Lung (tissue), 12 donors: ENCODE data around the gene DPRX. TPM values are rescaled to one million over a fixed set of nuclear protein-coding genes. Genes with fewer than 3 reads are reported as not detected.

ENCODE experiments used
- ATAC-seq: fragments of 200-7000 bp; cut with Tn5 transposase; one replicate; pipeline ENCODE4 v1.9.1; 2020; ENCODE audit warnings: moderate number of reproducible peaks; ENCODE audit not compliant: insufficient read depth, low FRiP score
- DNase-seq, 3 donors: peaks; one replicate each; pipeline ENCODE4 v3.0.0-alpha.2; 2013 to 2017
- H3K27ac ChIP-seq, 2 donors: one replicate each; pipeline ENCODE4 v1.5.1; 2013; ENCODE audit warnings: mild to moderate bottlenecking in 2 of 2, moderate library complexity in 2 of 2, control low read depth in 1 of 2, inconsistent platforms in 1 of 2, low read depth in 1 of 2, low read length in 1 of 2
- H3K27me3 ChIP-seq, 3 donors: one replicate each; pipeline ENCODE4 v1.5.1; 2013; ENCODE audit warnings: low read length in 2 of 3; ENCODE audit not compliant: control insufficient read depth in 3 of 3, insufficient read depth in 3 of 3
- H3K36me3 ChIP-seq, 4 donors: one replicate each; pipeline ENCODE4 v1.5.1; 2013; ENCODE audit warnings: low read length in 4 of 4, mild to moderate bottlenecking in 1 of 4, moderate library complexity in 1 of 4; ENCODE audit not compliant: control insufficient read depth in 4 of 4, insufficient read depth in 4 of 4
- H3K4me1 ChIP-seq, 5 donors: one replicate each; pipeline ENCODE4 v1.5.1; 2013; ENCODE audit warnings: low read length in 5 of 5, mild to moderate bottlenecking in 2 of 5, moderate library complexity in 1 of 5; ENCODE audit not compliant: control insufficient read depth in 5 of 5, insufficient read depth in 5 of 5
- H3K4me3 ChIP-seq: one replicate; pipeline ENCODE4 v1.5.1; 2013; ENCODE audit warnings: mild to moderate bottlenecking, control low read depth, moderate library complexity
- H3K9ac ChIP-seq, 2 donors: one replicate each; pipeline ENCODE4 v1.5.1; 2013; ENCODE audit warnings: low read length in 2 of 2, control low read depth in 1 of 2; ENCODE audit not compliant: insufficient read depth in 1 of 2
- H3K9me3 ChIP-seq, 4 donors: one replicate each; pipeline ENCODE4 v1.5.1; 2013; ENCODE audit warnings: low read length in 3 of 4, mild to moderate bottlenecking in 1 of 4, moderate library complexity in 1 of 4; ENCODE audit not compliant: control insufficient read depth in 4 of 4, insufficient read depth in 3 of 4
- WGBS, 2 donors: extraction: QIAGEN DNeasy Blood & Tissue Kit; methylation state at CpG; one replicate each; pipeline ENCODE4 v1.1.7; 2013; 5-methylcytosine and 5-hydroxymethylcytosine counted together
- polyA plus RNA-seq, 2 donors: library from polyadenylated mRNA; stranded (reverse); fragments of 200-250 nt; gene quantifications; one replicate each; pipeline ENCODE4 v1.2.1, GENCODE V29; 2013
- total RNA-seq, 2 donors: library from RNA; depleted of rRNA in 1 of 2; stranded (reverse); fragments of >200 nt in 1 of 2; gene quantifications; one replicate each; pipeline ENCODE4 v1.2.1, GENCODE V29; 2014 to 2021
- TF ChIP-seq, protein P1 (sequence below): IDR thresholded peaks from 2 replicates; pipeline ENCODE4 v1.5.1; 2012; ENCODE audit warnings: mild to moderate bottlenecking; ENCODE audit errors: control extremely low read depth, extremely low read depth
- donor health status: control.
- donor health status: control.
- donor health status: Bipolar disorder and iron deficiency.
- donor health status: healthy.
- donor health status: DM: yes; HTN: yes; CAD: no.

DPRX gene
- total and polyA plus RNA-seq, 4 donors = 0.17 TPM; not detected in 3

DNA sequence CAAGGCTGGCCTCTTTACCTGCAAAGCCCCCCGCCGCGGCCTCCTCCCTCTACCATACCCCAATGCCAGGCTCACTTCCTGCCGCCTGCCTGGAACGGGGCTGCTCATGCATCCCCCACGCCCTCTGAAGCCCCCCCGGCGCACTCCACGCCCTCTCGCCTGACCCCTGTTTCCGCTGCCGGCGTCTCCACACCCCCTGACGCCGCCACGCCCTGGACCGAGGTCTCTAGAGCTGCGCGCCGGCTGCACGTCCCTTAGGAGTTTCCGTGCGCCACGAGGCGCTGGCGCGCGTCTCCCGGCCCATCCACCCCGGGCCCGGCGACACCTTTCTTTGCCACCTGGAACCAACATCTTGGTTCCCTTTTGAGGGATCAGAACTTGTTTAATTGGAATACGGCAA lies 16.0 kb downstream of the DPRX start:
- TF ChIP-seq, protein P1, sequence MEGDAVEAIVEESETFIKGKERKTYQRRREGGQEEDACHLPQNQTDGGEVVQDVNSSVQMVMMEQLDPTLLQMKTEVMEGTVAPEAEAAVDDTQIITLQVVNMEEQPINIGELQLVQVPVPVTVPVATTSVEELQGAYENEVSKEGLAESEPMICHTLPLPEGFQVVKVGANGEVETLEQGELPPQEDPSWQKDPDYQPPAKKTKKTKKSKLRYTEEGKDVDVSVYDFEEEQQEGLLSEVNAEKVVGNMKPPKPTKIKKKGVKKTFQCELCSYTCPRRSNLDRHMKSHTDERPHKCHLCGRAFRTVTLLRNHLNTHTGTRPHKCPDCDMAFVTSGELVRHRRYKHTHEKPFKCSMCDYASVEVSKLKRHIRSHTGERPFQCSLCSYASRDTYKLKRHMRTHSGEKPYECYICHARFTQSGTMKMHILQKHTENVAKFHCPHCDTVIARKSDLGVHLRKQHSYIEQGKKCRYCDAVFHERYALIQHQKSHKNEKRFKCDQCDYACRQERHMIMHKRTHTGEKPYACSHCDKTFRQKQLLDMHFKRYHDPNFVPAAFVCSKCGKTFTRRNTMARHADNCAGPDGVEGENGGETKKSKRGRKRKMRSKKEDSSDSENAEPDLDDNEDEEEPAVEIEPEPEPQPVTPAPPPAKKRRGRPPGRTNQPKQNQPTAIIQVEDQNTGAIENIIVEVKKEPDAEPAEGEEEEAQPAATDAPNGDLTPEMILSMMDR = no peak
- ATAC-seq (no peak), DNase-seq (no peak)
- H3K36me3 ChIP-seq = no peaks in the 10 kb centered on the region
- H3K27me3 ChIP-seq = no peaks in the 10 kb centered on the region
- H3K27ac ChIP-seq = no peak overlapping the region
- 93 to 95% methylated on average over 33 of the region's 33 CpGs for WGBS, 2 donors
- no peak overlapping the region for H3K4me3 ChIP-seq
- peaks cover 0 to 20% (median 4%) of the 10 kb centered on the region in 4 donors for H3K9me3 ChIP-seq
- H3K9ac ChIP-seq = no peak overlapping the region
- H3K4me1 ChIP-seq = no peaks in the 10 kb centered on the region

DNA sequence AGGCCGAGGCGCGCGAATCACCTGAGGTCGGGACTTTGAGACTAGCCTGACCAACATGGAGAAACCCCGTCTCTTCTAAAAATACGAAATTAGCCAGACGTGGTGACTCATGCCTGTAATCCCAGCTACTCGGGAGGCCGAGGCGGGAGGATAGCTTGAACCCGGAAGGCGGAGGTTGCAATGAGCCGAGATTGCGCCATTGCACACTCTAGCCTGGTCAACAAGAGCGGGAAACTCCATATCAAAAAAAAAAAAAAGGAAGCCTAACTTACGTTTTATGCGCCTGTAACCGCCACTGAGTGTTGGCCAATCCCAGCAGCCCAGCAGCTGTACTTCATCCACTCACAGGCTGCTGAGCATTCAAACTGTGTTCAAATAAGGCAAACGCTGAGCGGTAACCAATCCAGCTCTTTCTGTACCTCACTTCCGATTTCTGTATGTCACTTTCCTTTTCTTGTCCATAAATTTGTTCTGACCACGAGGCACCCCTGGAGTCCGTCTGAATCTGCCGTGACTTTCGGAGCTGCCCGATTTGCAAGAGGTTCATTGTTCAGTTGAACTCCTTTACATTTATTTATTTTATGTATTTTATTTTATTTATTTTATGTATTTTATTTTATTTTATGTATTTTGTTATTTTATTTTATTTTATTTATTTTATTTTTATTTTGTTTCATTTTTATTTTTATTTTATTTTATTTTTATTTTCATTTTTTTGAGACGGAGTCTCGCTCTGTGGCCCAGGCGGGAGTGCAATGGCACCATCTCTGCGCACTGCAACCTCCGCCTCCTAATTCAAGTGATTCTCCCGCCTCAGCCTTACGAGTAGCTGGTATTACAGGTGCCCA lies 18.2 kb downstream of the DPRX start:
- no peak overlapping the region for H3K27ac ChIP-seq
- TF ChIP-seq, protein P1 = no peak
- no peak overlapping the region for H3K4me3 ChIP-seq
- H3K4me1 ChIP-seq = no peaks in the 10 kb centered on the region
- H3K9me3 ChIP-seq = peaks cover 0 to 21% (median 4%) of the 10 kb centered on the region in 4 donors
- ATAC-seq = no peak
- no peak overlapping the region for H3K9ac ChIP-seq
- 94 to 97% methylated on average over 34 of the region's 34 CpGs for WGBS, 2 donors
- no peak for DNase-seq
- H3K27me3 ChIP-seq = no peaks in the 10 kb centered on the region
- H3K36me3 ChIP-seq = no peaks in the 10 kb centered on the region

DNA sequence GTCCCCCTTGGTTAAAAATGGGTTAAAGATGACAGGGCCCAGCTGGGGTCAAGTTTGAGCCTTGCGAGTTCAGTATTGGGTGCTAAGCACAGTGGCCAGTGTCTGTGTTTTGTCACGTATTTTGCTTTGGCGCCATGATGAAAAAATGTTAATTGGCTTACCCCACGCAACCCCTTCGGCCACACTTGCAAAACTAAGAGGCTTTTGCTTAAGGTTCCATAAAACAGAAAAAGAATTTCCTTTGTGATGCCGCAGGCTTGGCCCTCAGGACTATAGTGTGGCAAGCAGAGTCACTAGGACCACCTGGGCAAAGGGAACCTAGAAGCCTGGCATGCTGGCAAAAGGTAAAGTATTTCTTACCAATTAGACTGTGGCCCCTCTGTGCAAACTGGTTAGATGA lies 20.7 kb downstream of the DPRX start:
- Histone ChIP-seq H3K36me3 (no peaks in the 10 kb centered on the region), H3K27me3 (no peaks in the 10 kb centered on the region), H3K4me1 (peaks cover 0 to under 1% (median 0%) of the 10 kb centered on the region in 5 donors), H3K4me3 (no peak overlapping the region), H3K9me3 (peaks cover 0 to 23% (median 6%) of the 10 kb centered on the region in 4 donors), H3K27ac (no peak overlapping the region), H3K9ac (no peak overlapping the region)
- TF ChIP-seq, protein P1 = no peak
- ATAC-seq (no peak), DNase-seq (no peak)
- 92 to 96% methylated on average over 6 of the region's 6 CpGs for WGBS, 2 donors
